GM12892 (cell line): ENCODE data around the gene STOM.

Experiments used
- POLR2A ChIP-seq: IDR thresholded peaks from 2 replicates; pipeline ENCODE4 v1.6.1; 2011; ENCODE audit warnings: low read depth, low read length, control low read depth
- POLR2AphosphoS5 ChIP-seq: IDR thresholded peaks from 2 replicates; pipeline ENCODE4 v1.6.1; 2011; ENCODE audit warnings: low read depth, low read length, control low read depth
- TAF1 ChIP-seq: IDR thresholded peaks from 2 replicates; pipeline ENCODE4 v1.6.1; 2011; ENCODE audit warnings: low read depth, mild to moderate bottlenecking, control low read depth, low read length, borderline replicate concordance

DNA sequence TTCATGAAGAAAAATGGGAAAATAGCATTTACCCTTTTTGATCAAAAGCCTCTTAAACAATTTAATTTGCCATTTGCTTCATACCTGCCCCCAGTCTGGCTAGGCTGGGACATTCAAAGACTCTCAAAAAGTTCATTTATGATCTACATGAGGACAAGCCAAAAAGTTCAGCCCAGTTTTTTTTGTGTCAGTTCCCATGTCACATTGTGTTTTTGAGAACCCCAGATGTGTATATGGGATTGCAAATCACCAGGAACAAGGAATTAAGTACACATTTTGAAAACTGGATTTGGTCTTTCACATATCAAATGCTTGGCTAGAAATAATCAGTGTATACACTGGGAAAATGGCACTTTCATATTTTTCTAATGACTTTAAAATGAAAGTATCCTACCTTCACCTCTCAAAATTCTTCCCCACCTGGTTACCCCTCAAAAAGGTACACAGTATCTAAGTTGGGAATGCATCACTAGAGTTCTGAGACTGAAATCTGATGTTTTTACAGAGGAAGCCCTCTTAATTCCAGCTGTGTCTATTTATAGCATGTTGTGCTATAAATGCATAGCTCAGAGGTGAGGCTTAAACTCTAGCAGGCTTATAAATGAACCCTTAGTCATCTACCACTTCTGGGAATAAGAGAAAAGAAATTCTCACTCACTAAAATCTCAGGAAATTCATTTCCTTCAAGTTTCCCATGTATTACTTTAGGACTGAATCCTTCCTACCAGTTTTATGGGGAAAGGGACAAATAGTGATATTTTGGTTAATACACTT, 9.3 kb downstream of the STOM start:
- no peak for TF ChIP-seq POLR2AphosphoS5
- TF ChIP-seq POLR2A, result no peak
- no peak for TF ChIP-seq TAF1
